GM21529 (cell line): ENCODE measurements around the gene SELENOV.

Experiments used
- ATAC-seq: cut with Tn5 transposase; IDR thresholded peaks from one replicate; pipeline ENCODE4 v1.9.1; 2021; ENCODE audit not compliant: unreplicated experiment

Gene SELENOV

DNA sequence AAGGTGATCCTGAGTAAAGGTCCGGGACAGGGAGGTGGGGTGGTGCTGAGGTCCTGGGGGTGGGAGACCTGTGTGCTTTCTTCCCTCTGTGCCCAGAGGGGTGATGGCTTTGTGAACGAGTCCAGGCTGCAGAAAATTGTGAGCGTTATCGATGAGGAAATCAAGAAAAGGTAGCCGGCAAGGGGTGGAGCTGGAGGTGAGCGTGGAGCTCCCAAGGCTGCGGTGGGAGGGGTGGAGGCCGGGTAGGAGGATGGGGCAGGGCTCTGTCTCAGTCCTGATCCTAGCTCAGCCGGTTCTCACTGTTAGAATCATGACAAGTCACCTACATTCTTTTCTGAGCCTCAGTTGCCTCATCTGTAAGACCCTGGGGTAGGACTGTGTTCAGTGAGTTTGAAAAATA lies 4.0 kb downstream of the SELENOV start:
- no peak for ATAC-seq

DNA sequence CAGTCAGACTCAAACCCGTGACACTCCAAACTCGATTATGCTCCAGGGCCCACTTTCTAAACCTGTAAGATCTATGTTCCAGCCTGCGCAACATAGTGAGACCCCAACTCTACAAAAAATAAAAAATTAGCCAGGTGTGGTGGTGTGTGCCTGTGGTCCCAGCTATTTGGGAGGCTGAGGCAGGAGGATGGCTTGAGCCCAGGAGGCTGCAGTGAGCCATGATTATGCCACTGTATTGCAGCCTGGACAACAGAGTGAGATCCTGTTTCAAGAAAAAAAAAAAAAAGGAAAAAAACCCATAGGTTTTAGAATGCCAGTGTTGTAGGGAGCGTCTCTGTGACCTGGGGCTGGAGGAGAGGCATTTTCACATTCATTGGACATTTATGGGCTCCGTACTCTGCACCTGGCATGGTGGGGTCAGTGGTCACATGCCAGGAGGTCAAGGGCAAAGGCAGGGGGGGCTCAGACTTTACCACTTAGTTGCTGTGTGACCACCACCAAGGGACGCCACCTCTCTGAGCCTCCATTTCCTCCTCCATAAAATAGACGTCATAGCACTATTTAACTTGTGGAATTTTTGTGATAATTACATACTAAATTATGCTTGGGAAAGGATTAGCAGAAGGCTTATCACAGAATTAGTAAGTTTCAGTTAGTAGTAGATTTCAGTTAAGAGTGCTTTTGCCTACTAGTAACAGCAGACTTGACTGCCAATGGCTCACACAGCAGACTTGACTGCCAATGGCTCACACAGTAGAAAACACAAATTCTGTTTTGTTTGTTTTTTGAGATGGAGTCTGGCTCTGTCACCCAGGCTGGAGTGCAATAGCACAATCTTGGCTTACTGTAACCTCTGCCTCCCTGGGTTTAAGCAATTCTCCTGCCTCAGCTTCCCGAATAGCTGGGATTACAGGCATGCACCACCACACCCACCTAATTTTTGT lies 5.9 kb downstream of the SELENOV start:
- no peak for ATAC-seq

GRCh38 chr19:39524495-39524894 lies 9.6 kb downstream of the SELENOV start:
- ATAC-seq = no peak

- ATAC-seq = no peak
Observed at GRCh38 chr19:39525205-39525604, 10.3 kb downstream of the SELENOV start.

GRCh38 chr19:39531834-39532232 lies 16.9 kb downstream of the SELENOV start:
- no peak for ATAC-seq

DNA sequence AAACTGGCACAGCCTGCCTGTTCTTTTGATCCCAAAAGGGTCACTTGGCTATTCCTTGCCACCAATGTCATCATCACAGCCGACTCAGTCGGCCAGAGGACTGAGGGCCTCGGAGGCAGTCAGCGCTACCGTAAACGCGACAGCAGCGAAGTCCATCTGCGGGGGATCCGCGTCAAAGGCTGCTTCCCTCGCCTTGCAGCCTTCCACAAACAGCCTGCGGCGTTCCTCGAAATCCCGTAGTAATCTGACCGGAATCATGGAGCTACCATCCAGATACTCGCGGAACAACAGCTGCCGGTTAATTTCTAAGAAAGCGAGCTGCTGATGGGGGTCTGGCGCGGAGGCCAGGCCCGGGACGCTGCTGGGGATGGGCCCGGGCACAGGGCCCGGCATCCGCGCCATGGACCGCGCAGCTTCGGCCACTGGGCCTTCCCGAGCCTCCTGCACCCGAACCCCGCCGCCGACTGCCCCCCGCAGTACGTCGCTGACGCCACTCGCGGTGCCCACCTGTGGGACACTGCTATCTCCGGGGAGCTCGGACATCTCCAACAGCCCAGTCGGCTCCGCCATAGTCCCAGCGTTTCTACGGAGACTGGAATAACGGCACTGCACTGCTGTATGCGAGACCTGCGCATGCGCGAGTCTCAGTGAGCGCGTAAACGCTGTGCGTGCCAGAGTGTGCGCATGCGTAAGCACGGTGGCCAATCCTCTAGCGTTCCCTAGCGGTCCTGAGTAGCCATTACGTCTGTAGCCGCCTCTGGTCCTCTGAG lies 17.5 kb downstream of the SELENOV start, which contains the start of gene EID2B:
TSS of gene EID2B (minus strand) at position 620 of the 770 bp plus-strand sequence. CDS start at position 570, 50 bp downstream.
- peak; percentile 87 for ATAC-seq

- ATAC-seq = peak; percentile 5
Observed at GRCh38 chr19:39533003-39533512, 18.1 kb downstream of the SELENOV start.

DNA sequence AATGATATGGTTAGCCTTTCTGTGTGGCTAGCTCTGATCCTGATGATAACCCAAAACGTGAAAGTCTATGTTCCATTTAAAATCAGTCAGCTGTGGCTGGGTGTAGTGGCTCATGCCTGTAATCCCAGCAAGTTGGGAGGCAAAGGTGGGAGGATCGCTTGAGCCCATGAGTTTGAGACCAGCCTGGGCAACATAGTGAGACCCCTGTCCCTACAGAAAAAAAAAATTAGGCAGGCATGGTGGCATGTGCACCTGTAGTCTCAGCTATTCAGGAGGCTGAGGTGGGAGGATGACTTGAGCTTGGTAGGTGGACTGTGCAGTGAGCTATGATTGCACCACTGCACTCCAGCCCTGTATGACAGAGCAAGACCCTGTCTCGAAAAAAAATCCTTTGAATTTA lies 18.9 kb downstream of the SELENOV start:
- ATAC-seq = no peak

DNA sequence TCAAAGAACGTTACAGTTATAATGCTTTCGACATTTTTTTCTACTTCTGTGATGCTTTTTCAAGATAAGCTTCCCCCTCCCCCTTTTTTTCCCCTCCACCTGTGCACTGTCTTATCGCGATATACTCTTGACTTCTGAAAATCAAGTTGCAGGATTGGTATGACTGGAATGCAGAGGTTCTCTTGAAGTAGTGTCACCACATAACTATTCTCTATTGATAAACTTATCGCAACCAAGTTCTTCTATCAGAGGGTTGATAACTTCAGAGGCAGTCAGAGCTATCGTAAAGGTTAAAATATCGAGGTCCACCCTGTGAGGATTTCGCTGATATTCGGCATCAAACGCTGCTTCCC lies 24.2 kb downstream of the SELENOV start:
- ATAC-seq = no peak

- ATAC-seq = peak; percentile 79
Observed at GRCh38 chr19:39539518-39540332, 24.8 kb downstream of the SELENOV start, which contains the start of gene EID2. EID2 (minus strand) TSS chr19:39540161; CDS start chr19:39540079, 82 bp downstream.

- ATAC-seq = no peak
Observed at GRCh38 chr19:39540333-39540673, 25.4 kb downstream of the SELENOV start.

DNA sequence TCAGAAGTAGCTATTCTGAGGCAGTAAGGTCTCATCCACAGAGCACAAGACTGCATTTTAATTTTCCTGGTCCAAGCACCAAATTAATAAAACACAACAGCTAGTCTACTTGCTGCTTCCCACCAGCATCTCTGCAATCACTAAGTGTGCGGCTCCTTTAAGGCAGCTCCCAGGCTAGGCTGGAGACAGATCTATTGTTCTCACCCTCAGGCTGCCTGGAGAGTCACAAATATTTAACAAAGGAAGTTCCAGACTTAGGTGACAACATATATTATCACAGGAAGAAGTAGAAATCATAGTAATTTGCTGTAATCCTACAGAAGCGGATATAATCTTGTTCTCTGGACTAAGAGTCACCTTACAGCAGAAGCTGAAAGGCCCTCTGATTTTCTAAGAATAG lies 27.3 kb downstream of the SELENOV start:
- no peak for ATAC-seq

GRCh38 chr19:39543477-39543857 lies 28.5 kb downstream of the SELENOV start:
- no peak for ATAC-seq

DNA sequence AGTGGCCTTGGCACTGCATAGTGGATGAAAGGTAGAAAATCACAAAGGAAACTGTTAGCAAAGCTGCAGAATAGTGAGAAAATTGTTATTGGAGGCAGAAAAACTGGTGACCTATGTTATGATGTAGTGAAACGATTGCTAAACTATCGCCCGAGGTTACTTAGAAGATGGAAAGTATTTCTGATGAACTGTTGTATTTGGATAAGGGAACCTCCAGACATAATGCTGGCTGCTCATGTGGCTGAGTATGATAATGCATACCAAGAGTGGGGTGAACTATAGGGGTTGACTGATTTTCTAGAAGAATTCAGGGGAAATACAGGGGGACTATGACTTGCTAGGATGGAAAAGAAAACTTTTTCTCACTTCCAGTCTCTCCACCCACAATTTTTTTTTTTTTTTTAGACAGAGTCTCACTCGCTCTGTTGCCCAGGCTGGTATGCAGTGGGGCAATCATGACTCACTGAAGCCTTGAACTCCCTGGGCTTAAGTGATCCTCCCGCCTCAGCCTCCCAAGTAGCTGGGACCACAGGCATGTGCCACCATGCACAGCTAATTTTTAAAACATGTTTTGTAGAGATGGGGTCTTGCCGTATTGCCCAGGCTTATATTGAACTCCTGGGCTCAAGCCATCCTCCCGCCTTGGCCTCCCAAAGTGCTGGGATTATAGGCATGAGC lies 29.4 kb downstream of the SELENOV start:
- ATAC-seq = no peak

DNA sequence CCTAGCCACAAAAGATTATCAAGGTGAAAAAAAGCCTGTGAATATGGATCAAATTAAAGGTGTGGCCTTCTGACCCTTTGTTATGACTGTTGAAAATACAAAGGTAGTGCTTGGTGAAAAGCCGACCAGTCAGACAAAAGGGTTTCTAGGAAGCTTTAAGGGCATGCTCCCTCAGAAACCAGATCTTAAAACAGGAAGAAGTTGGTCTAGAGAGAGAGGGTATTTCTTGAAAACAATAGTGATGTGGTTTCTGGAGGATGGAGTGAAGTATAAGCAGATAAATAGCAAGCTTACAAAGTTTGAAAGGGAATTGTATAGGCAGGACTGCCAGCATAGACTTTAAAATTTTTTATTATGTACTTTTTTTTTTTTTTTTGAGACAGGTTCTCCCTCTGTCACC lies 30.0 kb downstream of the SELENOV start:
- no peak for ATAC-seq

GRCh38 chr19:39546599-39546998 lies 31.7 kb downstream of the SELENOV start:
- no peak for ATAC-seq

- ATAC-seq = no peak
Observed at GRCh38 chr19:39550197-39550596, 35.3 kb downstream of the SELENOV start.

GRCh38 chr19:39553082-39553652 lies 38.2 kb downstream of the SELENOV start:
- ATAC-seq = no peak

GRCh38 chr19:39554701-39555311 lies 39.9 kb downstream of the SELENOV start:
- no peak for ATAC-seq

DNA sequence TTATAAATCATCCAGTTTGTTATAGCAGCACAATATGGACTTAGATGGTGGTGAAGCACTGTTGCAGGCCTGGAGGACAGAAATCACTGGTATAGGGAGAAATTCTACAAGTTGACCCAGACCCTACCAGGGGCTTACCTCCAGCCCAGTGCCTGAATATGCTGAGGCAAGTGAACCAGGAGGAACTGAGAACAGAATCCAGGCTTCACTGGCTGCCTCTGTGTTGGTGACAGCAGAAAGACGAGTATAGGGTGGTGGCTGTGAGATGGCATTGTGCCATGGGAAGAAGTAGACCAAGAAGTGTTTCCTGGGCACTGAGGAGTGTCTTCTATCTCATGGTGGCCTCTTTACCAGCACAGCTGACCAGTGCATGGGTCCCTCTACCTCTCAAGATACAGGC lies 40.9 kb downstream of the SELENOV start:
- ATAC-seq = no peak
